ENCODE results near the gene STK17A.
"Not testable (repeated sequence)": the region's sequence is repeated elsewhere in the genome, so short reads cannot be mapped to it uniquely, and the experiment has no call there.

Gene STK17A

GRCh38 chr7:43593010-43593409 is 10.1 kb downstream of the STK17A start:
- TF ChIP-seq CTCF (conservative IDR thresholded peaks at IDR 0.05; ENCODE audit: low read depth, low read length): no peak
- no peak for DNase-seq (ENCODE audit: low read depth)
- H3K4me3 ChIP-seq (ENCODE audit: low read depth, low read length): no peak overlapping the region

DNA sequence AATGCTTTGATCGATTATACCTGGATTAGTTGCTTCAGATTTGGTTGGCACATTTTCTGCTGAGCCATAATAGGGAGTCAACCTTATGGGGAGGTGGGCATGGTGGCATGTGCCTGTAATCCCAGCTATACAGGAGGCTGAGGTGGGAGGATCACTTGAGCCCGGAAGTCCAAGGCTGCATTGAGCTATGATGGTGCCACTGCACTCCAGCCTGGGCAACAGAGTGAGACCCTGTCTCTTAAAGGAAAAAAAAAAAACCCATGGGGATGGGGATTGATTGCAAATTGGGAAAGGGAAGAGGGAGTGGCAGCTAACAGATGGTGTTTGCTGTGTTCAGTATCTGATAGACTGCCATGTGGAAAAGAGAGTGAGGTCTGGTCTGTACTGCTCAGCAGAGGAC is 11.1 kb downstream of the STK17A start:
- no peak for TF ChIP-seq CTCF (conservative IDR thresholded peaks at IDR 0.05; ENCODE audit: low read depth, low read length)
- H3K4me3 ChIP-seq (ENCODE audit: low read depth, low read length): no peak overlapping the region
- no peak for DNase-seq (ENCODE audit: low read depth)

GRCh38 chr7:43596426-43596825 is 13.5 kb downstream of the STK17A start:
- H3K4me3 ChIP-seq (ENCODE audit: low read depth, low read length): not testable (repeated sequence)
- DNase-seq (ENCODE audit: low read depth): peak; percentile 33

GRCh38 chr7:43600056-43600455 is 17.1 kb downstream of the STK17A start:
- no peak for DNase-seq (ENCODE audit: low read depth)

DNA sequence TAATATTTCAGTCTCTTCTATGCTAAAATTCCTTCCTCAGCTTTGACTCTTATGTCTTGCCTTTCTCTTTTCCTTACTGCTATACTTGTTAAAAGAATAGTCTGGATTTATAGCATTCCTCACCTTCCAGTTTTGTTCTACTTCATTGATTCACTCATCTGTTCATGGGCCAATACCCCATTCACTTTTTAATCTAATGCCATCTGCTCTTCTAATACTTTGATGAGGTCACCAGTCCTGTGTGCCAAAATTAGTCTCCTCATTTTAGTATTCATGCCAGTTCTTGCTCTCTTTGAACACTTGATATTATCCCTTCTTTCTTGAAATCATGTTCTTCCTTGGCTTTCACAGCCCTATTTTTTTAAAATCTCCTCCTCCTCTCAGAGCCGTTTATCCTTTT is 19.3 kb downstream of the STK17A start:
- H3K4me3 ChIP-seq (ENCODE audit: low read depth, low read length): no peak overlapping the region
- TF ChIP-seq CTCF (conservative IDR thresholded peaks at IDR 0.05; ENCODE audit: low read depth, low read length): no peak
- no peak for DNase-seq (ENCODE audit: low read depth)

More at GRCh38 chr7:43600056-43600455, 17.1 kb downstream of the STK17A start:
- no peak for TF ChIP-seq CTCF (conservative IDR thresholded peaks at IDR 0.05; ENCODE audit: low read depth, low read length)
- H3K4me3 ChIP-seq (ENCODE audit: low read depth, low read length): no peak overlapping the region

GRCh38 chr7:43604251-43604650 is 21.3 kb downstream of the STK17A start:
- no peak for TF ChIP-seq CTCF (conservative IDR thresholded peaks at IDR 0.05; ENCODE audit: low read depth, low read length)
- no peak overlapping the region for H3K4me3 ChIP-seq (ENCODE audit: low read depth, low read length)
- DNase-seq (ENCODE audit: low read depth): no peak

GRCh38 chr7:43609097-43609496 is 26.2 kb downstream of the STK17A start:
- H3K4me3 ChIP-seq (ENCODE audit: low read depth, low read length): no peak overlapping the region
- no peak for TF ChIP-seq CTCF (conservative IDR thresholded peaks at IDR 0.05; ENCODE audit: low read depth, low read length)
- no peak for DNase-seq (ENCODE audit: low read depth)

- TF ChIP-seq CTCF (conservative IDR thresholded peaks at IDR 0.05; ENCODE audit: low read depth, low read length): no peak
- no peak for DNase-seq (ENCODE audit: low read depth)
- H3K4me3 ChIP-seq (ENCODE audit: low read depth, low read length): no peak overlapping the region
Observed at GRCh38 chr7:43612128-43612527, 29.2 kb downstream of the STK17A start.

All from choroid plexus epithelial cell (primary cell).